MM.1S (cell line): Measurements from ENCODE around the gene MED27.

ENCODE experiments used
- EZH2 ChIP-seq: fragments of 300-600 bp; sonication (generic); optimal IDR thresholded peaks from 2 replicates; pipeline ENCODE3; 2017; ENCODE audit warnings: low read depth, mild to moderate bottlenecking, antibody characterized with exemption, low read length, mixed read lengths
- EZH2phosphoT487 ChIP-seq: fragments of 300-600 bp; sonication (generic); IDR thresholded peaks from 2 replicates; pipeline ENCODE4 v1.6.1; 2018; ENCODE audit warnings: antibody characterized with exemption, low read length
- TF ChIP-seq, protein P1 (sequence below): fragments of 300-600 bp; sonication (generic); IDR thresholded peaks from 2 replicates; pipeline ENCODE4 v1.5.1; 2016; ENCODE audit warnings: antibody characterized with exemption, low read length, mixed read lengths

DNA sequence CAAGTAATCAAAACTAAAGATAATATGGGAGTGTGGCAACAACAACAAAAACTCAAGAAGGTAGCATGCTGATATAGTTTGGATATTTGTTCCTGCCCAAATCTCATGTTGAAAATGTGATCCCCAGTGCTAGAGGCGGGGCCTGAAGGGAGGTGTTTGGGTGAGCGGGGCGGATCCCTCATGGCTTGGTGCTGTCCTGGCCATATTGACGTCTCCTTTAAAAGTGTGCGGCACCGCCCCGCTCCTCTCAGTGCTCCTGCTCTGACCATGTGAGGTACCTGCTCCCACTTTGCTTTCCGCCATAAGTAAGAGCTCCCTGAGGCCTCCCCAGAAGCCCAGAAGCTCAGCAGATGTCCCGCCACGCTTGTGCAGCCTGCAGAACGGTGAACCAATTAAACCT, 25.6 kb downstream of the MED27 start:
- TF ChIP-seq EZH2phosphoT487 (no peak), EZH2 (no peak)
- TF ChIP-seq, protein P1, sequence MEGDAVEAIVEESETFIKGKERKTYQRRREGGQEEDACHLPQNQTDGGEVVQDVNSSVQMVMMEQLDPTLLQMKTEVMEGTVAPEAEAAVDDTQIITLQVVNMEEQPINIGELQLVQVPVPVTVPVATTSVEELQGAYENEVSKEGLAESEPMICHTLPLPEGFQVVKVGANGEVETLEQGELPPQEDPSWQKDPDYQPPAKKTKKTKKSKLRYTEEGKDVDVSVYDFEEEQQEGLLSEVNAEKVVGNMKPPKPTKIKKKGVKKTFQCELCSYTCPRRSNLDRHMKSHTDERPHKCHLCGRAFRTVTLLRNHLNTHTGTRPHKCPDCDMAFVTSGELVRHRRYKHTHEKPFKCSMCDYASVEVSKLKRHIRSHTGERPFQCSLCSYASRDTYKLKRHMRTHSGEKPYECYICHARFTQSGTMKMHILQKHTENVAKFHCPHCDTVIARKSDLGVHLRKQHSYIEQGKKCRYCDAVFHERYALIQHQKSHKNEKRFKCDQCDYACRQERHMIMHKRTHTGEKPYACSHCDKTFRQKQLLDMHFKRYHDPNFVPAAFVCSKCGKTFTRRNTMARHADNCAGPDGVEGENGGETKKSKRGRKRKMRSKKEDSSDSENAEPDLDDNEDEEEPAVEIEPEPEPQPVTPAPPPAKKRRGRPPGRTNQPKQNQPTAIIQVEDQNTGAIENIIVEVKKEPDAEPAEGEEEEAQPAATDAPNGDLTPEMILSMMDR, result no peak
